GM12892 (cell line): Measurements from ENCODE around the gene ZNFX1.

Experiments used
- POLR2A ChIP-seq: IDR thresholded peaks from 2 replicates; pipeline ENCODE4 v1.6.1; 2011; ENCODE audit warnings: low read depth, low read length, control low read depth
- POLR2AphosphoS5 ChIP-seq: IDR thresholded peaks from 2 replicates; pipeline ENCODE4 v1.6.1; 2011; ENCODE audit warnings: low read depth, low read length, control low read depth

GRCh38 chr20:49252556-49253350, 25.1 kb downstream of the ZNFX1 start:
- TF ChIP-seq POLR2AphosphoS5 (no peak), POLR2A (no peak)
